Astrocyte of the spinal cord (primary cell): ENCODE data around the gene COX7A2L.

Source experiments
- DNase-seq: peaks from one replicate; pipeline ENCODE4 v3.0.0; 2011; ENCODE audit warnings: low read depth, low spot score
- H3K4me3 ChIP-seq: 2 replicates; pipeline ENCODE4 v1.5.1; 2011; ENCODE audit warnings: low read depth, mild to moderate bottlenecking, low read length, moderate library complexity
- in situ Hi-C: cut with HindIII; loops from 2 replicates; pipeline ENCODE4 v1.10.0; 2017; ENCODE audit warnings: low sequenced_read_pairs
- TF ChIP-seq, protein P1 (sequence below): IDR thresholded peaks from 2 replicates; pipeline ENCODE4 v1.5.1; 2012; ENCODE audit warnings: low read depth, mild to moderate bottlenecking, low read length, inconsistent platforms

Gene COX7A2L

DNA sequence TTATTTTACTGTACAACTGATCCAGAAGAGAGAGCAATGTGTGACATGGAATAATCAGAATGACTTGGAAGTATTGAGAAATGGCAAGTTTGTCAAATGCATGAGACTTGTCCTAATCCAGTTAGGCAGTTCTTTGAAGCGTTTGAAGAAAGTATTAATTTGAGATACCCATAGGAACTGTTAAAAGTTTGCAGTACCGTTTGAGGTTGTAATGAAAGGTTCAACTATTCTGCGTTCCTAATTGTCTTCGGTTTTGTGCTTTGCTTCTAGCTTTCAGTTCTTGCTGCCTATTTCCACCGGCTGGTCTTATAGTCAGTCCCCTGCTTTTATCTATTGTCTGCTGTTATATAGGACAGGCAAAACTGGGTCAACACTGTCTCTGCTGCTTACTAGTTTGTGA is 41.8 kb downstream of the COX7A2L start:
- no peak for DNase-seq
- in situ Hi-C loops, result no loop called here

DNA sequence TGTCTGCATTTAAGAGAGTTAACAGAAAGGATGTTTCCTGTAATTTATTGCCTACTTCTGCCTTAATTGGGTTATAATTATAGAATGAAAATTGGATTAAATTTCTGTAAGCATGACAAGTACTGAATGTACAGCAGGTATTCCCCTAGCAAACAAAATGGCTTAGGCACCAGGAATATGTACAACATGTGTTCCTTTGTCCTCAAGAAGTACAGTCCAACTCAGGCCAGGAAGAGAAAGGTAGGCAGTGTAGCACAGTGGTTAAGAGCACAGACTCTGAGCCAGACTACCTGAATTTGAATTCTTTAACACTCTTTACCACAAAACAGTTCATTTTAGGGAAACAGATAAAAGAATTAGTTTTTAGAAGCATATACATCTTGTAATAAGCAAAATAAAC is 43.1 kb downstream of the COX7A2L start:
- no peak for DNase-seq
- in situ Hi-C loops, result no loop called here
- TF ChIP-seq, protein P1, sequence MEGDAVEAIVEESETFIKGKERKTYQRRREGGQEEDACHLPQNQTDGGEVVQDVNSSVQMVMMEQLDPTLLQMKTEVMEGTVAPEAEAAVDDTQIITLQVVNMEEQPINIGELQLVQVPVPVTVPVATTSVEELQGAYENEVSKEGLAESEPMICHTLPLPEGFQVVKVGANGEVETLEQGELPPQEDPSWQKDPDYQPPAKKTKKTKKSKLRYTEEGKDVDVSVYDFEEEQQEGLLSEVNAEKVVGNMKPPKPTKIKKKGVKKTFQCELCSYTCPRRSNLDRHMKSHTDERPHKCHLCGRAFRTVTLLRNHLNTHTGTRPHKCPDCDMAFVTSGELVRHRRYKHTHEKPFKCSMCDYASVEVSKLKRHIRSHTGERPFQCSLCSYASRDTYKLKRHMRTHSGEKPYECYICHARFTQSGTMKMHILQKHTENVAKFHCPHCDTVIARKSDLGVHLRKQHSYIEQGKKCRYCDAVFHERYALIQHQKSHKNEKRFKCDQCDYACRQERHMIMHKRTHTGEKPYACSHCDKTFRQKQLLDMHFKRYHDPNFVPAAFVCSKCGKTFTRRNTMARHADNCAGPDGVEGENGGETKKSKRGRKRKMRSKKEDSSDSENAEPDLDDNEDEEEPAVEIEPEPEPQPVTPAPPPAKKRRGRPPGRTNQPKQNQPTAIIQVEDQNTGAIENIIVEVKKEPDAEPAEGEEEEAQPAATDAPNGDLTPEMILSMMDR, result no peak
- no peak overlapping the region for H3K4me3 ChIP-seq

More for the DNA sequence above, 41.8 kb downstream of the COX7A2L start:
- no peak overlapping the region for H3K4me3 ChIP-seq
- TF ChIP-seq, protein P1, result no peak

DNA sequence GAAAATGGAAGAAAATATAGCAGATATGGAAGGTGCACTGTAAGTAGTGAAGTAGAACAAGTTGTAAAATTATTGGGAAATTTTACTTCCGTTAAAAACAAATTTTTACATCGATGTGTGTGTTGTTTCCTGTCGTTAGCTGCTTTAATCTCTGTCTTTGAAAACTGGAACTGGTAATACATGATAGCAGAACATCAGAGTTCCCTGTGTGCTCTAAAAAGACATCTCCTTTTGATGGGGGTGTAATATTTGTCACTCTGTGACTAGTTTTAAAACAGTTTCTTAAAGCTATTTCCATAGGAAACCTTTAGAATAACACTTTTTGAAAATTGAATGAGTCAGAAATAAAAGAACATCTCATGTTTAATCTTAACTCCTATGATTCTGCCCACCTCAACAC is 43.5 kb downstream of the COX7A2L start:
- no peak overlapping the region for H3K4me3 ChIP-seq
- in situ Hi-C loops, result no loop called here
- TF ChIP-seq, protein P1, result no peak
- no peak for DNase-seq

DNA sequence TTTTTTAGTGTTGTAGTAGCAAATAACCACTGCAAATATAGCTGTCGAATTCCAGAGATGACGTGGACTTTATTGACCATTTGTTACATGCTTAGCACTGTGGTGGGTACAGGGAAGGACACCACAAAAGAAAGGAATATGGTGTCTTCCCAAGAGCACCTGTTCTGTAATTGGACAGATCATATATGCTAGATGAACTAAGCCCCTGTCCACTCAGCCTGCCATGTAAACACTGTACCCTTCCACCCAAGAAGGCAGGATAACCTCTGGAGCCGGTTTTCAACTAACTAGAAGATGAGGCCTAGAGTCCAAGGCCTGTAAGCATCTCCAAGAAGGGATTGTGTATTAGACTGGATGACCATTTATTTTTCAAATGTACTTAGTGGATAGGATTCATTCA is 44.1 kb downstream of the COX7A2L start:
- no peak overlapping the region for H3K4me3 ChIP-seq
- TF ChIP-seq, protein P1, result no peak
- DNase-seq, result no peak
- in situ Hi-C loops, result no loop called here

DNA sequence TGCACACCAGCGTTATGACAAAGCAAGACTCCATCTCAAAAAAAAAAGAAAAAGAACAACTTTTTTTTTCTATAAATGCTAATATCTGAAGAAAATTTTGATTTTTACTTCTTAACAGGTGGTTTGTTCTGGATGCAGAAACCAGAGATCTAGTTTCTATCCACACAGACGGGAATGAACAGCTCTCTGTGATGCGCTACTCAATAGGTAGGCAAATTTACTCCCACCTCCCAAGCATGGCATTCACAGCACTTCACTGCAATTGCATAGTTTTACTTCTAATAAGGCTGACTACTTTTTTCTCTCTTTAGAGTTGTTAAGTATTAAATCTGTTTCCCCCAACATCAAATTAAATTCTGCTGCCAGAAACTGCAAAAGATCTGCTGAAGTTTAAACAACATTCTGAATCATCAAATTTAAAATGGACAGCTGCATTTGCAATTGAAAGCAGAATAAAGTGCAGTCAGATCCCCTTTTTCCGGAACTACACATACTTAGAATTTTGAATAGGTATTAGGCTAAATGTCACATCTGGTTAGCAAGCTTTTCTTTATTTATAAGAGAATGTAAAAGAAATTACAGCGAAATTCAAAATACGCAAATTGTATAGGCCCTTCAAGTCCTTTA is 45.1 kb downstream of the COX7A2L start:
- TF ChIP-seq, protein P1, result no peak
- H3K4me3 ChIP-seq, result no peak overlapping the region
- DNase-seq, result no peak
- in situ Hi-C loops, result no loop called here

DNA sequence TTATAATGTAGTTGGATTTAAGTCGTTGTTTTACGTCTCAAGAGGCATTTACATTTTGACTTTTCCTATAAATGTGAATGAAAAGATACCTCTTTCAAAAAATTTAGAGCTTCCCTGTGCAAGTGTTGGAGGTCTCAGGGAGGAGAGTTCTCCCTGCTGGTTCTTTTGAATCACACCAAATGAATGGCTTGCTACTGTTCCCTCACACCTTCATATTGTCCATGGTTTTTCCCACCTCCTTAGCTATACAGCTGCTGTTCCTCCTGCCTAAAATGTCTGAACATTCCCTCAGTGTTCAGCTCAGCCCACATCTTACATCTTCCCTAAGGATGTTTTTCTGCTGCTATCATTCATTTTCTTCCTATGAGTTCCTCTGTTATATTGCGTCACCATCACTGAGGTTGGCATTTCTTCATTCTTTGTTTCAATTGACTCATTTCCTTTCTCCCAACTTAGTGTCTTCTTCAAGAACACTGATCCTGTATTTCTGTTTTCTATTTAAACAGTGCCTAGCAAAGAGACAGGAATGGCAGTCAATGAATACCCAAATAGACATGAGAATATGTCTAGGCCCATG is 46.0 kb downstream of the COX7A2L start:
- peak; percentile 90 for DNase-seq
- TF ChIP-seq, protein P1, result no peak
- in situ Hi-C loops, result no loop called here

More for the DNA sequence above, 46.0 kb downstream of the COX7A2L start:
- no peak overlapping the region for H3K4me3 ChIP-seq
